Measurements from ENCODE around the gene ATG4B. TPM values are rescaled to one million over a fixed set of nuclear protein-coding genes. Genes with fewer than 3 reads are reported as not detected.

The ATG4B gene
- total RNA-seq, 1 experiment from 2014 or later, result 70.9 TPM

GRCh38 chr2:241671457-241672240 is 34.2 kb downstream of the ATG4B start:
- CTCF ChIA-PET, result interaction anchor here (0.5 to 1.1 kb wide), 3 partner anchors 14 to 340 kb away, joined by 3 read pairs; no protein-coding TSS in a partner anchor
- H3K4me1 Mint-ChIP-seq (ENCODE audit: insufficient read depth, unreplicated experiment), result no peaks in the 10 kb centered on the region
- H3K36me3 Mint-ChIP-seq (ENCODE audit: insufficient read depth, unreplicated experiment), result peaks cover 45% of the 10 kb centered on the region

GRCh38 chr2:241672243-241673188 is 35.0 kb downstream of the ATG4B start:
- ChIA-PET POLR2A (no interaction called here), CTCF (no interaction called here)
- no peak for TF ChIP-seq CTCF (IDR thresholded peaks at IDR 0.05; ENCODE audit: unreplicated experiment)
- intact Hi-C loops (cut with micrococcal nuclease), result no loop called here
- Mint-ChIP-seq H3K4me3 (ENCODE audit: unreplicated experiment) (no peak overlapping the region), H3K9me3 (ENCODE audit: unreplicated experiment) (no peaks in the 10 kb centered on the region), H3K4me1 (ENCODE audit: insufficient read depth, unreplicated experiment) (no peaks in the 10 kb centered on the region), H3K27ac (ENCODE audit: low read depth, unreplicated experiment) (no peak overlapping the region), H3K27me3 (ENCODE audit: insufficient read depth, unreplicated experiment) (no peaks in the 10 kb centered on the region), H3K36me3 (ENCODE audit: insufficient read depth, unreplicated experiment) (peaks cover 43% of the 10 kb centered on the region)
- BruUV-seq (replicated peaks), result no TSS peak
- DNase-seq (ENCODE audit: unreplicated experiment), result no peak

More at GRCh38 chr2:241671457-241672240, 34.2 kb downstream of the ATG4B start:
- Mint-ChIP-seq H3K9me3 (ENCODE audit: unreplicated experiment) (no peaks in the 10 kb centered on the region), H3K27me3 (ENCODE audit: insufficient read depth, unreplicated experiment) (no peaks in the 10 kb centered on the region), H3K4me3 (ENCODE audit: unreplicated experiment) (no peak overlapping the region), H3K27ac (ENCODE audit: low read depth, unreplicated experiment) (no peak overlapping the region)
- no peak for DNase-seq (ENCODE audit: unreplicated experiment)
- no peak for TF ChIP-seq CTCF (IDR thresholded peaks at IDR 0.05; ENCODE audit: unreplicated experiment)
- intact Hi-C loops (cut with micrococcal nuclease), result no loop called here
- POLR2A ChIA-PET, result interaction anchor here (0.7 kb wide), 1 partner anchor 47 kb away, joined by 3 read pairs; no protein-coding TSS in a partner anchor
- no TSS peak for BruUV-seq (replicated peaks)

- Mint-ChIP-seq H3K27ac (ENCODE audit: low read depth, unreplicated experiment) (no peak overlapping the region), H3K4me1 (ENCODE audit: insufficient read depth, unreplicated experiment) (no peaks in the 10 kb centered on the region), H3K4me3 (ENCODE audit: unreplicated experiment) (no peak overlapping the region), H3K36me3 (ENCODE audit: insufficient read depth, unreplicated experiment) (peaks cover 40% of the 10 kb centered on the region), H3K9me3 (ENCODE audit: unreplicated experiment) (no peaks in the 10 kb centered on the region), H3K27me3 (ENCODE audit: insufficient read depth, unreplicated experiment) (no peaks in the 10 kb centered on the region)
- POLR2A ChIA-PET, result no interaction called here
- CTCF ChIA-PET, result interaction anchor here (0.8 kb wide), 1 partner anchor 13 kb away, joined by 5 read pairs; no protein-coding TSS in a partner anchor
- BruUV-seq (replicated peaks), result no TSS peak
- intact Hi-C loops (cut with micrococcal nuclease), result no loop called here
- no peak for TF ChIP-seq CTCF (IDR thresholded peaks at IDR 0.05; ENCODE audit: unreplicated experiment)
- no peak for DNase-seq (ENCODE audit: unreplicated experiment)
Measured at GRCh38 chr2:241673189-241673663, 35.7 kb downstream of the ATG4B start.

Measured in MCF 10A (cell line).